ENCODE measurements around the gene RAPGEF6. TPM values are rescaled to one million over a fixed set of nuclear protein-coding genes. Genes with fewer than 3 reads are reported as not detected.

Gene RAPGEF6
- total RNA-seq, 6 experiments from 2014 or later = 3.7 to 9.1 (median 7.6) TPM

DNA sequence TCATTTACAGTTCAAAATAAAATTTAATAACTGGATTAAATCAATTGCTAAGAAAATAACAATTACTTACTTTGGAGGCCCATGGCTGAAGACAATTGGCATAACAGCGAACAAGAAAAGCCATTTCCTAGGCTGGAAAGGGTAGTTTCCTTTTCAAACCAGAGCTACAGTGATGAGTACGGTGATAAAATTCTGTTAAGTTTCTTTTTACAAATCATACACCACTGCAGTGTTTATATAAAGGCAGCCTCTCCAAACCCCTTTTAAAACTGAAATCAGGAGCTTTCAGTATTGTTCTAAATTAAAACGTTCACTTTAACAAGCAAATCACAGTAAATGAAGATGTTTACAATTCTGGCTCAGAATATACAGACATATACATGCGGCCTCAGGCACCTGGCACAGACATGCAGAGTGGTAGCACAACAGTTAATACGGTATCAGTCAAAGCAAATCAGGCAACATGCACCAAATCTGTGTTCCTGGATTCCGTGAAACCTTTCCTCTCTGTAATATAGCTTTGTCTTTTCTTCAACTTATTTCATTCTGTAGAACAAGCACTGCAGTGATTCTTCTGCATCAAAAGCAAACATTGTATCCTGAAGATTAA, 102.9 kb downstream of the RAPGEF6 start:
- 52% methylated on average over 6 of the region's 6 CpGs for WGBS (ENCODE audit: insufficient coverage, low coverage, low lambda C conversion rate, missing lambda C conversion rate)
- ATAC-seq = peak in 2 of 4 donors; percentile 38 to 46
- no peak overlapping the region for H3K27ac ChIP-seq

DNA sequence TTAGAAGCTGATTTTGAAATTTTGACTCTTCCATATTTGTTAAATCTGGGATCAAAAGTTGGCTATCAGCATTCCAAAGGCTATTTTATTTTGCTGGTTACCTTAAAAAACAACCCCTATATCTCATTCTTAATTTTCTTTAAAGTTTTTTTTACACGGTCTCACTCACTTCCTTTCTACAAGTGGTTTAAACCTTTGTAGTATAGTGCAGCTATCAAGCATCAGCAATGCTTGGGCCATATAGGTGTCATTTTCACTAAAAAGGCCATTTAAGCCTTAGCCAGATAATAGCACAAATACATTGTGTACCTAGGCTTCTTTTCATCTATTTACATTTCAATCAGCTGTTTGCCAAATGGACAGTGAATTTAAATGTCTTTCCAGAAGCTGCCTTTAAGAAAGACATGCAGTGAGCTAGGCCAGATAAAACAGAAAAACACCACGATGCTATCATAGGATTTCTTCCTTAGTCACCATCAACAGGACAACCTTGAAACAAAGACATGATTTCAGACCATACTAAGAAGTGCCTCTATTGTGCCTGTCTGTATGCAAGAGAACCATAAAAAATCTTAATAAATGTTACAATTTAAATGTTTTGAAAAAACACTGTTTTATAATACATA, 104.2 kb downstream of the RAPGEF6 start:
- WGBS (ENCODE audit: insufficient coverage, low coverage, low lambda C conversion rate, missing lambda C conversion rate) = 40% methylated on average over 2 of the region's 2 CpGs
- Histone ChIP-seq H3K36me3 (no peaks in the 10 kb centered on the region), H3K27me3 (no peaks in the 10 kb centered on the region), H3K27ac (no peak overlapping the region), H3K4me3 (no peak overlapping the region), H3K4me1 (peaks cover 0 to 5% (median 0%) of the 10 kb centered on the region in 4 donors), H3K9me3 (no peaks in the 10 kb centered on the region)
- no peak for ATAC-seq
- intact Hi-C loops (cut with DNase I) = no loop called here
- TF ChIP-seq, protein P1, sequence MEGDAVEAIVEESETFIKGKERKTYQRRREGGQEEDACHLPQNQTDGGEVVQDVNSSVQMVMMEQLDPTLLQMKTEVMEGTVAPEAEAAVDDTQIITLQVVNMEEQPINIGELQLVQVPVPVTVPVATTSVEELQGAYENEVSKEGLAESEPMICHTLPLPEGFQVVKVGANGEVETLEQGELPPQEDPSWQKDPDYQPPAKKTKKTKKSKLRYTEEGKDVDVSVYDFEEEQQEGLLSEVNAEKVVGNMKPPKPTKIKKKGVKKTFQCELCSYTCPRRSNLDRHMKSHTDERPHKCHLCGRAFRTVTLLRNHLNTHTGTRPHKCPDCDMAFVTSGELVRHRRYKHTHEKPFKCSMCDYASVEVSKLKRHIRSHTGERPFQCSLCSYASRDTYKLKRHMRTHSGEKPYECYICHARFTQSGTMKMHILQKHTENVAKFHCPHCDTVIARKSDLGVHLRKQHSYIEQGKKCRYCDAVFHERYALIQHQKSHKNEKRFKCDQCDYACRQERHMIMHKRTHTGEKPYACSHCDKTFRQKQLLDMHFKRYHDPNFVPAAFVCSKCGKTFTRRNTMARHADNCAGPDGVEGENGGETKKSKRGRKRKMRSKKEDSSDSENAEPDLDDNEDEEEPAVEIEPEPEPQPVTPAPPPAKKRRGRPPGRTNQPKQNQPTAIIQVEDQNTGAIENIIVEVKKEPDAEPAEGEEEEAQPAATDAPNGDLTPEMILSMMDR (IDR thresholded peaks at IDR 0.05) = no peak
- TF ChIP-seq POLR2A (IDR thresholded peaks at IDR 0.05) = no peak
- no peak for DNase-seq

More for the DNA sequence above, 102.9 kb downstream of the RAPGEF6 start:
- peaks cover 0 to 5% (median 0%) of the 10 kb centered on the region in 4 donors for H3K4me1 ChIP-seq
- TF ChIP-seq, protein P1 (IDR thresholded peaks at IDR 0.05) = no peak
- no peak for TF ChIP-seq POLR2A (IDR thresholded peaks at IDR 0.05)
- H3K36me3 ChIP-seq = no peaks in the 10 kb centered on the region
- no peak for DNase-seq
- H3K9me3 ChIP-seq = no peaks in the 10 kb centered on the region
- intact Hi-C loops (cut with DNase I) = no loop called here
- no peak overlapping the region for H3K4me3 ChIP-seq
- H3K27me3 ChIP-seq = no peaks in the 10 kb centered on the region

DNA sequence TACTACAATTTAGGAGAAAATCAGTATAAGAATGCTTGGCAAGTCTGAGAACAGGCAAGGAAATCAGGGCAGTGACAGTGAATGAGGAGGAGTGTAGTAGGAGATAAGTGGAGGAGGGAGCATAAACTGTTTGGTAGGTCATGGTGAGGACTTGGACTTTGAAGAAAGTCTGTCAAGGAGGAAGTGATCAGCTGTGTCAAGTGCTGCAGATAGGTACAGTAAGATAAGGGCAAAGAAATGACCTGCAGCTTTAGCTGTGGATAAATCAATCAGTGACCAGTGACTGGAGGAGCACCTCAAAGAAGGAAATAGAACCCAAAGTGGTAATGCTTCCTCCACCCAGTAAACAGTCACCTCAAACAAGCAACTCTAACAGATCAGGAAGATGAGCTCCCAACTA, 106.3 kb downstream of the RAPGEF6 start:
- Histone ChIP-seq H3K36me3 (no peaks in the 10 kb centered on the region), H3K27me3 (no peaks in the 10 kb centered on the region), H3K4me3 (no peak overlapping the region), H3K27ac (no peak overlapping the region), H3K9me3 (no peaks in the 10 kb centered on the region), H3K4me1 (peaks cover 0 to 5% (median 0%) of the 10 kb centered on the region in 4 donors)
- ATAC-seq (peak in 1 of 4 donors; percentile 19), DNase-seq (no peak)
- TF ChIP-seq POLR2A (IDR thresholded peaks at IDR 0.05) = no peak
- TF ChIP-seq, protein P1 (IDR thresholded peaks at IDR 0.05) = no peak
- intact Hi-C loops (cut with DNase I) = no loop called here

DNA sequence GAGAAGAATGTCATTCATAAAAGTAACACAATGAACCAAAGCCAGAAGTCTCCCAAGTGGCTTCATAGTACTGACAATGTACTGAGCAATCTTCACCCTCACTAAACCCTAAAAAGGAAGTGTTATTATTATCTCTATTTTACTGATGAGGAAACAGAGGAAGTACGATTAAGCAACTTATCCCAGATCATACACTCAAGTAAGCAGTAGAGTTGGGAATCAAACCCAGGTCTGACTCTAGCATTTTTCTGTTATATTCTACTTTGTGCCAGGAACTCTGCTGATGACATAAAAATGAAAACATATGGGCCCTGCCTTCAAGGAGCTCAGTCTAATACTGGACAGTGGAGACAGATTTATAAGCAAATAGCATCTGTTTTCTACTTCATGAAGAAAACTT, 109.2 kb downstream of the RAPGEF6 start:
- ATAC-seq = peak; percentile 32 to 59 (median 52)
- 43% methylated on average over 1 of the region's 1 CpG for WGBS (ENCODE audit: insufficient coverage, low coverage, low lambda C conversion rate, missing lambda C conversion rate)
- Histone ChIP-seq H3K27me3 (no peaks in the 10 kb centered on the region), H3K27ac (no peak overlapping the region), H3K4me3 (no peak overlapping the region), H3K36me3 (no peaks in the 10 kb centered on the region), H3K9me3 (no peaks in the 10 kb centered on the region), H3K4me1 (peaks cover 0 to 5% (median 0%) of the 10 kb centered on the region in 4 donors)
- intact Hi-C loops (cut with DNase I) = no loop called here
- TF ChIP-seq, protein P1 (IDR thresholded peaks at IDR 0.05) = no peak
- TF ChIP-seq POLR2A (IDR thresholded peaks at IDR 0.05) = no peak
- DNase-seq = no peak

Data from right lobe of liver (tissue), 6 donors.